A549 treated with AZD2906 at 1 μM for 4 hours (cell line): Measurements from ENCODE around the gene AP1G1. TPM values are rescaled to one million over a fixed set of nuclear protein-coding genes. Genes with fewer than 3 reads are reported as not detected.

Source experiments
- total RNA-seq: library from RNA; stranded (reverse); fragments of 200-300 nt; extraction: Qiagen RNA extraction; gene quantifications from 5 replicates; pipeline ENCODE4 v1.2.3, GENCODE V29; 2022

AP1G1 gene
- 41.1 to 47.6 TPM (median 46.7 TPM) in 5 replicates for total RNA-seq

GRCh38 chr16:71808593-71809459 lies at the start of gene AP1G1:
Gene AP1G1, minus strand, starts transcription at chr16:71808834. Its CDS starts 19,355 bp downstream, at chr16:71789479.

GRCh38 chr16:71845639-71846430 lies 37.2 kb upstream of the AP1G1 start, which contains the start of gene ATXN1L:
Gene ATXN1L, plus strand, starts transcription at chr16:71845976. Its CDS starts 3,765 bp downstream, at chr16:71849741.

GRCh38 chr16:71724320-71724751 lies 84.3 kb downstream of the AP1G1 start, which contains the start of gene PHLPP2:
Gene PHLPP2, minus strand, starts transcription at chr16:71724701. Its CDS starts 9,906 bp downstream, at chr16:71714795.

Other genes with a start within 250 kb of the AP1G1 start
- gene TAT, start 231.7 kb downstream of the AP1G1 start, total RNA-seq, result 0.03 to 0.15 TPM (median 0.05 TPM) in 4 of 5 replicates, not detected in the other
- gene MARVELD3, start 182.7 kb downstream of the AP1G1 start, total RNA-seq, result 0.27 to 0.45 TPM (median 0.32 TPM) in 5 replicates
- 10.5 to 13.4 TPM (median 10.8 TPM) in 5 replicates for gene PHLPP2, start 84.1 kb downstream of the AP1G1 start, total RNA-seq
- 14.1 to 18.2 TPM (median 17.0 TPM) in 5 replicates for gene ATXN1L, start 37.1 kb upstream of the AP1G1 start, total RNA-seq
- 3.8 to 4.7 TPM (median 4.0 TPM) in 5 replicates for gene ZNF821, start 75.3 kb upstream of the AP1G1 start, total RNA-seq
- 152 to 206 TPM (median 165 TPM) in 5 replicates for gene IST1, start 86.7 kb upstream of the AP1G1 start, total RNA-seq
- not detected in 5 replicates for gene PKD1L3, start 191.6 kb upstream of the AP1G1 start, total RNA-seq
- gene DHODH, start 199.9 kb upstream of the AP1G1 start, total RNA-seq, result 11.9 to 14.6 TPM (median 12.8 TPM) in 5 replicates
- gene HP, start 245.7 kb upstream of the AP1G1 start, total RNA-seq, result 0.15 to 0.30 TPM in 2 of 5 replicates, not detected in the others